ENCODE measurements around the gene ARHGAP20.
"Not testable (repeated sequence)": the region's sequence is repeated elsewhere in the genome, so short reads cannot be mapped to it uniquely, and the experiment has no call there.

ARHGAP20 gene

DNA sequence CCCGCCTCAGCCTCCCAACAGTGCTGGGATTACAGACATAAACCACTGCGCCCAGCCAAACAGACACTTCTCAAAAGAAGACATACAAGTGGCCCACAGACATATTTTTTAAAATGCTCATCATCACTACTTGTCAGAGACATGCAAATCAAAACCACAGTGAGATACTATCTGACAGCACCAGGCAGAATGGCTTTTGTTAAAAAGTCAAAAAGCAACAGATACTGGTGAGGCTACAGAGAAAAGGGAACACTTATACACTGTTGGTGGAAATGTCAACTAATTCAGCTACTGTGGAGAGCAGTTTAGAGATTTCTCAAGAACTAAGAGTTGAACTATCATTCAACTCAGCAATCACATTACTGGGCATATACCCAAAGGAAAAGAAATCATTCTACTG lies 67.0 kb downstream of the ARHGAP20 start:
- TF ChIP-seq, protein P1, sequence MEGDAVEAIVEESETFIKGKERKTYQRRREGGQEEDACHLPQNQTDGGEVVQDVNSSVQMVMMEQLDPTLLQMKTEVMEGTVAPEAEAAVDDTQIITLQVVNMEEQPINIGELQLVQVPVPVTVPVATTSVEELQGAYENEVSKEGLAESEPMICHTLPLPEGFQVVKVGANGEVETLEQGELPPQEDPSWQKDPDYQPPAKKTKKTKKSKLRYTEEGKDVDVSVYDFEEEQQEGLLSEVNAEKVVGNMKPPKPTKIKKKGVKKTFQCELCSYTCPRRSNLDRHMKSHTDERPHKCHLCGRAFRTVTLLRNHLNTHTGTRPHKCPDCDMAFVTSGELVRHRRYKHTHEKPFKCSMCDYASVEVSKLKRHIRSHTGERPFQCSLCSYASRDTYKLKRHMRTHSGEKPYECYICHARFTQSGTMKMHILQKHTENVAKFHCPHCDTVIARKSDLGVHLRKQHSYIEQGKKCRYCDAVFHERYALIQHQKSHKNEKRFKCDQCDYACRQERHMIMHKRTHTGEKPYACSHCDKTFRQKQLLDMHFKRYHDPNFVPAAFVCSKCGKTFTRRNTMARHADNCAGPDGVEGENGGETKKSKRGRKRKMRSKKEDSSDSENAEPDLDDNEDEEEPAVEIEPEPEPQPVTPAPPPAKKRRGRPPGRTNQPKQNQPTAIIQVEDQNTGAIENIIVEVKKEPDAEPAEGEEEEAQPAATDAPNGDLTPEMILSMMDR (conservative IDR thresholded peaks at IDR 0.05): no peak
- no peak overlapping the region for H3K27ac ChIP-seq

DNA sequence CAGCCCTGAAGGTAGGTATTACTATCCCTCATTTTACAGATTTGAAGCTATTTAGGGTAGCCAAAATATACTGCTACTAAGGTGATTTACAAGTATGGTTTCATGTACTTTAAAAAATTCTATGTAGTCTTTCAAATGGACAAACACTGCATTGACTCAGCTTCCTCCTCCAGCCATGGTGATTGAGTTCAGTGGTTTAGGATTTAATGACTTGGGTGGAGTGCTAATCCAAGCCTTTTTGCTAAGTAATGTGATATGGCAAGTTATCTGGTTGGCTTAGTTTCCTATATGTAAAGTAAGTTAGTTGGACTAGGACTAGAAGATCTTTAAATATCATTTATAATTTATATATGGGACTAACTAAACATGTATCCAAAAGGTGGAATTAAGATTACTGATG lies 77.9 kb downstream of the ARHGAP20 start:
- TF ChIP-seq, protein P1 (conservative IDR thresholded peaks at IDR 0.05): no peak
- H3K27ac ChIP-seq: no peak overlapping the region

DNA sequence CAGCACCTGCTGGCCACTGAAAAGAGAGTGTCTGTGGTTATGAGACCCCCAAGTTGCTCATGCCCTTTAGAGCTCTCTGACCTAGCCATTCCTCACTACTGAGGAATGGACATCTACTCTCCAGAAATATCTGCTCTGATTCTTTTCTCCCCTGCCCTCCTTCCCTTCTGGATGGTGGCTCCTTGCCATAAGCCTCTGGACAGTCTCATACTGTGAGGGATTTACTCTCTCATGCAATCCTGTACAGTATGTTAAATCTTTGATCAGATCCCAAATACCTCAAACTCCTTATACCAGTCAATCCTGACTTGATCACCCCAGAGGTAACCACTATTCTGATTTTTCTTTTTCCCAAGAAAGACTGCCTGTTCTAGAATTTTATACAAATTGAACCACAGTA lies 80.7 kb downstream of the ARHGAP20 start:
- H3K27ac ChIP-seq: no peak overlapping the region
- TF ChIP-seq, protein P1 (conservative IDR thresholded peaks at IDR 0.05): no peak

DNA sequence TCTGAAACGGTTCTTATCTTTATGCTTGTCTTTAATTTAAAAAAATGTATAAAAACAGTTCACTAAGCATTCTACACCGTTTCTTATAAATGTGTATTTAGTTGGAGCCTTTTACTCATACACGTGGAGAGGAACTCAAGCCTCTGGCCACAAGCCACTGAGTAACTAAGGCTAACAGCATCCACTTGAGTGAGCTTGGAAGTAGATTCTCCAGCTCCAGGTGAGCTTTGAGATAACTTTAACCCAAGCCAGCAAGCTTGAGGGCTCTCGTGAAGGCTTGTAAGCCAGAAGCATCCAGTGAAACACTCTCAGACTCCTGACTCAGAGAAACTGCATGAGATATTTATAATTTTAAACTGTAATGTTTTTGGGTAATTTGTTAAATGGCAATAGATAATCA lies 82.6 kb downstream of the ARHGAP20 start:
- TF ChIP-seq, protein P1 (conservative IDR thresholded peaks at IDR 0.05): no peak
- H3K27ac ChIP-seq: no peak overlapping the region

DNA sequence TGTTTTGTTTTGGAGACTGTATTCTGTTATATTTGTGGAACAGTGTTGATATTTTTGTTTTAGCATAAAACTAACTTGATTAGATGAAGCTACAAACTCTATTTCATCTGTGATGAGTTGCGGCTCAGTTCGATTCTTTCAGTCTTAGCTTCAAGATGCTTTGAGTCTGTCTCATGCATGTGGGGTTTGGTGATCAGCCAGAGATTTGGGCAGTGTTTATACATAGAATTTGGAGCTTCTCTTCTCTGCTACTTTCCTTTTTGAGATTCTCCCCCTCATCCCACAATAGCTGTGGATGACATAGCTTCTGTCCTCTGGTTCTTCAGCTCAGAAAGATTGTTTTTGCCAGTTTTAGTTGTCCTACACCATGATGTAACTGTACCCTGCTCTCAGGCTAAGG lies 90.4 kb downstream of the ARHGAP20 start:
- TF ChIP-seq, protein P1 (conservative IDR thresholded peaks at IDR 0.05): no peak
- H3K27ac ChIP-seq: no peak overlapping the region

DNA sequence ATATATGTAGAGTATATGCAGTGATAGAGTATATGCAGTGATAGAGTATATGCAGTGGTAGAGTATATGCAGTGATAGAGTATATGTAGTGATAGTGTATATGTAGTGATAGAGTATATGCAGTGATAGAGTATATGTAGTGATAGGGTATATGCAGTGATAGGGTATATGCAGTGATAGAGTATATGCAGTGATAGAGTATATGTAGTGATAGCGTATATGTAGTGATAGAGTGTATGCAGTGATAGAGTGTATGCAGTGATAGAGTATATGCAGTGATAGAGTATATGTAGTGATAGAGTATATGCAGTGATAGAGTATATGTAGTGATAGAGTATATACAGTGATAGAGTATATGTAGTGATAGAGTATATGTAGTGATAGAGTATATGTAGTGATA lies 92.9 kb downstream of the ARHGAP20 start:
- H3K27ac ChIP-seq: not testable (repeated sequence)

DNA sequence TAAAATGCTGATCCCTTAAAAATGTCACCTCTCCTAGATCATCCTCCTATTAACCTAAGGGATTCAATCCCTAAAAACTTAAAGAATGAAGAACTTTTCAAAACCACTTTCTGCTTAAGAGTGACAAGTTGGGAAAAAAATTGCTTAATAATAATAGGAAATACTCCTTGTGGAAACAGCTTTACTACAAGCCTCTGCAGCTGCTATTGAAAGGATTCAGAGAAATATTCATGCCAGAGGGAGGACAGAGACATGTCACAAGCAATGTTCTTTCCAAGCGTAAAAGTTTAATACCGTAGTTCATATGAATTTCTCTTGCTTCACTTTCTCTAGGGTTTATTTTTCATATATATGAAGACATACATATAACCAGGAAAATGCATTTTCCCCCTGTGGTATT lies 98.2 kb downstream of the ARHGAP20 start:
- H3K27ac ChIP-seq: no peak overlapping the region
- TF ChIP-seq, protein P1 (conservative IDR thresholded peaks at IDR 0.05): no peak

DNA sequence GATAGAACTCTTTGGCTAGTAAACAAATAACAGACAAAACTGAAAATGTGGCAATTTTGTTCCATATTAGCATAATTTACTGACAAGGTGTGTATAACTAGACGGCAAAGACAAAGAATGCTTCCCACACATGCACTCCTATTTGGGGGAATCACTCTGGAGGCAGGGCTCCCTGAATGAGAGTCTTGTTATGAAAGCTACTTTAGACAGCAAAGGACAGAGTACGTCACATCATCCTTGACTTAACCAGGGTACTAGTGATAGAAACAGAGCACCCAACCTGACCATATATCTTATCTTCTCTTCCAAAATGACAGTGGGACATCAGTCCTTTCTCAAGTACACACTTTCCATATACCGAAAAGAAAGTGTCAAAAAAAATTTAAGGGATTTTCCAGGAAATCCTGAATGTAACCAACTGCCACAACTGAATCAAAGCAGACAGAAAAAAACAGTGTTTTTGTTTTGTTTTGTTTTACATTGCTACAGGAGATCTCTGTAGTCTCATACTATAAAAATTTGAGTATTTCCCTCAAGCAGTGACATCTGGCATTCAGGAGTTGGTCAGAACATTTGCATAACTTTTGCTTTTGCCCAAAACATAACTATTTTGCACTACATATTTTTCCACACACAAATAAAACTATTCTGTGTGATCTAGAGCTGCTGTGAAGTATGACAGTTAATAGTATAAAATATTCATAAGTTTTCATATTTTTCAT lies 98.9 kb downstream of the ARHGAP20 start:
- TF ChIP-seq, protein P1 (conservative IDR thresholded peaks at IDR 0.05): no peak
- H3K27ac ChIP-seq: no peak overlapping the region

Measured in VCaP (cell line).